Prostate gland (tissue), 2 donors: ENCODE data around the gene MIF. TPM values are rescaled to one million over a fixed set of nuclear protein-coding genes. Genes with fewer than 3 reads are reported as not detected.
"Not testable (repeated sequence)": the region's sequence is repeated elsewhere in the genome, so short reads cannot be mapped to it uniquely, and the experiment has no call there.

ENCODE experiments used
- DNase-seq: peaks from one replicate; pipeline ENCODE4 v3.0.0-alpha.2; 2019; ENCODE audit warnings: low spot score
- H3K27ac ChIP-seq, 2 donors: fragments of 200-600 bp; sonication (generic); 2 replicates each; pipeline ENCODE4 v1.5.1; 2017 to 2019
- H3K27me3 ChIP-seq: fragments of 200-600 bp; sonication (generic); replicated peaks from 2 replicates; pipeline ENCODE4 v1.5.1; 2019; ENCODE audit not compliant: insufficient read depth
- H3K36me3 ChIP-seq, 2 donors: fragments of 200-600 bp; sonication (generic); 1 replicate in 1 of 2; 2 replicates in 1 of 2; pipeline versions ENCODE4 v1.5.1 to v1.8.1; 2017 to 2019
- H3K4me1 ChIP-seq: fragments of 200-600 bp; sonication (generic); replicated peaks from 2 replicates; pipeline ENCODE4 v1.5.1; 2019
- H3K4me3 ChIP-seq, 2 donors: fragments of 200-600 bp; sonication (generic); 2 replicates each; pipeline ENCODE4 v1.5.1; 2017 to 2019
- H3K9me3 ChIP-seq: fragments of 200-600 bp; sonication (generic); 2 replicates; pipeline ENCODE4 v1.5.1; 2017
- POLR2A ChIP-seq: fragments of 450-650 bp; IDR thresholded peaks from one replicate; pipeline ENCODE4 v1.6.1; 2016; ENCODE audit warnings: antibody characterized with exemption, mild to moderate bottlenecking
- POLR2AphosphoS5 ChIP-seq: sonication (generic); formaldehyde crosslinking; IDR thresholded peaks from one replicate; pipeline ENCODE4 v1.6.1; 2017; ENCODE audit warnings: antibody characterized with exemption
- WGBS: methylation state at CpG from one replicate; pipeline ENCODE4 v1.1.5; 2018; 5-methylcytosine and 5-hydroxymethylcytosine counted together
- intact Hi-C: fragments of 100-400 bp; cut with DNase I; formaldehyde crosslinking; loops from one replicate; pipeline ENCODE4 v1.14.2; 2022
- total RNA-seq, 2 donors: library from RNA; depleted of rRNA; stranded (reverse); fragments of >200 nt; gene quantifications; one replicate each; pipeline ENCODE4 v1.1.0, GENCODE V29; 2016
- TF ChIP-seq, protein P1 (sequence below), 4 experiments: fragments of 200-600 bp in 2 of 4; fragments of 450-650 bp in 2 of 4; sonication (generic) in 2 of 4; IDR thresholded peaks; 1 replicate in 3 of 4; 2 replicates in 1 of 4; pipeline ENCODE4 v1.5.1; 2016 to 2019; ENCODE audit warnings: antibody characterized with exemption in 4 of 4, mild to moderate bottlenecking in 2 of 4, moderate library complexity in 2 of 4

The MIF gene
- total RNA-seq, 2 donors from 2014 or later: 501 to 587 TPM

DNA sequence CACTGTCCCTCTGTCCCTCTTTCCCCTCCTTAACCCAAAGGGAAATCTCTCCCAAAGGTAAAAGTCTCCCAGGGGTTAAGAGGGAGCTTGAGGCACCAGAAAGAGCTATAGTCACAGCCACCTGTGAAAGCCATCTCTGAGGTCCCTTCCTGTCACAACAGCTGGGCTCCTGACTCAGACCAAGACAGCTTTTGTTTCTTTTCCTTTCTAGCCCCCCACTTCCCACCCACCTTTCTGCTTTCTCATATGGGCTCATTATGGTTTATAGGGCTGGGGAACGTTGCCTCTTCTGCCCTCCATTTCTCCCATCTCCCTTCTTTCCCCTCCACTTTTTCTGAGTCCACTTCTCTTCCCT lies 19.1 kb downstream of the MIF start:
- intact Hi-C loops: no loop called here
- peak overlapping the region; percentile 43 to 50 for H3K4me3 ChIP-seq
- no peaks in the 10 kb centered on the region for H3K36me3 ChIP-seq
- H3K27ac ChIP-seq: peak overlapping the region; percentile 88
- no peak for DNase-seq
- whole genome bisulfite sequencing: 0% methylated on average over 1 of the region's 1 CpG
- no peak for TF ChIP-seq POLR2A
- H3K4me1 ChIP-seq: no peaks in the 10 kb centered on the region
- H3K27me3 ChIP-seq: no peaks in the 10 kb centered on the region
- H3K9me3 ChIP-seq: no peaks in the 10 kb centered on the region

DNA sequence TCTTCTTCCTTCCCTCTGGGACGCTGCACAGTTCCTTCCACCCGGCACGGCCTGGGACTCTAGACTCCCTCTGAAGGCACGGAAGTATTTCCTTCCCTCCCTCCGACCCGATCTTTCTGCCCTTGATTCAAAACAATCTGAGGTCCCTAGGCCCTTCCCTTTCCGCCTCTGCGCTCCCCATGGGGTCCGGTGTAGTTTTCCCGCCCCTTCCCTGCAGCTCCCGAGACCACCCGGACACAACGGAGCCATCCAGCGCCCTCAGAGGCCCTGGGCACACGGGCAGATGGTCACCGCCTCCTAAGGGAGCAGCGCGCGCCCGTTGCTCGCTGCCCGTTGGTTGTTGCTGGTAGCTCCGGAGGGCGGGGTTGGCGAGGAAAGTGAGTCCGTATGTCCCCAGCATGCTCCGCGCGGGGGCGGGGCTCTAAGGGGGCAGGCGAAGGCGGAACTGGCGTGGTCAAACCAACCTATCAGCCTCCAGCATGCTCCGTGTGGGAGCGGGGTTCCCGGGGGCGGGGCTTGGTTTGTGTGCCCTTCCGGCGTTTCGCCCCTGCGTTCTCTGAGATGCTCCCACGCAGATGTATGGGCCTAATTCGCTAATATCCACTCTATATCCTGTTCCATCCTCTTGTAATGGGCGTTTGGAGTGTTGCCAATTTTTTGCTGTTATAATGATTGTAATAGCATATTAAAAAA lies 19.6 kb downstream of the MIF start:
- no peaks in the 10 kb centered on the region for H3K27me3 ChIP-seq
- WGBS: under 1% methylated on average over 44 of the region's 44 CpGs
- peak; percentile 87 for TF ChIP-seq POLR2A
- peak; percentile 99 for TF ChIP-seq POLR2AphosphoS5
- TF ChIP-seq, protein P1, sequence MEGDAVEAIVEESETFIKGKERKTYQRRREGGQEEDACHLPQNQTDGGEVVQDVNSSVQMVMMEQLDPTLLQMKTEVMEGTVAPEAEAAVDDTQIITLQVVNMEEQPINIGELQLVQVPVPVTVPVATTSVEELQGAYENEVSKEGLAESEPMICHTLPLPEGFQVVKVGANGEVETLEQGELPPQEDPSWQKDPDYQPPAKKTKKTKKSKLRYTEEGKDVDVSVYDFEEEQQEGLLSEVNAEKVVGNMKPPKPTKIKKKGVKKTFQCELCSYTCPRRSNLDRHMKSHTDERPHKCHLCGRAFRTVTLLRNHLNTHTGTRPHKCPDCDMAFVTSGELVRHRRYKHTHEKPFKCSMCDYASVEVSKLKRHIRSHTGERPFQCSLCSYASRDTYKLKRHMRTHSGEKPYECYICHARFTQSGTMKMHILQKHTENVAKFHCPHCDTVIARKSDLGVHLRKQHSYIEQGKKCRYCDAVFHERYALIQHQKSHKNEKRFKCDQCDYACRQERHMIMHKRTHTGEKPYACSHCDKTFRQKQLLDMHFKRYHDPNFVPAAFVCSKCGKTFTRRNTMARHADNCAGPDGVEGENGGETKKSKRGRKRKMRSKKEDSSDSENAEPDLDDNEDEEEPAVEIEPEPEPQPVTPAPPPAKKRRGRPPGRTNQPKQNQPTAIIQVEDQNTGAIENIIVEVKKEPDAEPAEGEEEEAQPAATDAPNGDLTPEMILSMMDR (IDR thresholded peaks at IDR 0.05): no peak

DNA sequence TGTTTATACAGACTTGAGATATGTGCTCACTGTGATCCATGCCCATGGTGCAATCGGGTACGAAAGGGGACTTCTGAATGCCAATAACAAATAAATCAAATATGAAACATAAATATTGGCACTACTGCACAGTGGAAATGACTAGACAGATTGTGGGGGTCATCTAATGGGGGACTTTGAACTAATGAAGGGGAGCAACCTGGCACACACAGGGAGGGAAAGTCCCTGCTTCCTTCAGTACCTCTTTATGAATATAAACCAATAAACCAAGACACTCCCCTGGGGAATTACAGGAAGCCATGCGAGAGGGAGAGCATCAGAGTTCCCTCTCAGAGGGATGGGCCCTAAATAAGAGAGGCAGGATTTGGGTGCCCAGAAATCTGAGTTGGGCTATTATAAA lies 21.1 kb downstream of the MIF start:
- WGBS: 81% methylated on average over 3 of the region's 3 CpGs
- DNase-seq: no peak
- Histone ChIP-seq H3K36me3 (no peaks in the 10 kb centered on the region), H3K27ac (no peak overlapping the region), H3K27me3 (no peaks in the 10 kb centered on the region), H3K9me3 (no peaks in the 10 kb centered on the region), H3K4me1 (no peaks in the 10 kb centered on the region), H3K4me3 (no peak overlapping the region)
- TF ChIP-seq, protein P1 (IDR thresholded peaks at IDR 0.05): no peak
- TF ChIP-seq POLR2A (no peak), POLR2AphosphoS5 (no peak)
- intact Hi-C loops: no loop called here

More for the DNA sequence above, 19.6 kb downstream of the MIF start:
- Histone ChIP-seq H3K4me3 (peak overlapping the region; percentile 43 to 50), H3K36me3 (no peaks in the 10 kb centered on the region), H3K9me3 (no peaks in the 10 kb centered on the region), H3K27ac (peak overlapping the region; percentile 88), H3K4me1 (no peaks in the 10 kb centered on the region)
- DNase-seq: peak; percentile 99
- intact Hi-C loops: no loop called here

DNA sequence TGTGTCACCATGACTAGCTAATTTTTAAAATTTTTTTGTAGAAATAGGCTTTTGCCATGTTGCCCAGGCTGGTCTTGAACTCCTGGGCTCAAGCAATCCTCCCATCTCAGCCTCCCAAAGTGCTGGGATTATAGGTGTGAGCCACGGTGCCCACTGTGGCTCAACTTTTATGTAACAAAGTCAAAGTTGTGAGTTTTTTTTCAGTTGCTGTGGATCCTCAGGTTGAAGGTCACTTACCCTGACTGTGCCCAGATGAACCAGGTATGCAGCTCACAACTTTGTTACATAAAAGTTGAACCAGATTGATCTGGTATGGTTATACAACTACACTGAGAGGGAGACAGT lies 26.1 kb downstream of the MIF start:
- H3K27me3 ChIP-seq, H3K9me3 ChIP-seq, intact Hi-C loops, H3K27ac ChIP-seq, H3K36me3 ChIP-seq, H3K4me1 ChIP-seq, H3K4me3 ChIP-seq, DNase-seq: not testable (repeated sequence)
- 96% methylated on average over 1 of the region's 1 CpG for WGBS

DNA sequence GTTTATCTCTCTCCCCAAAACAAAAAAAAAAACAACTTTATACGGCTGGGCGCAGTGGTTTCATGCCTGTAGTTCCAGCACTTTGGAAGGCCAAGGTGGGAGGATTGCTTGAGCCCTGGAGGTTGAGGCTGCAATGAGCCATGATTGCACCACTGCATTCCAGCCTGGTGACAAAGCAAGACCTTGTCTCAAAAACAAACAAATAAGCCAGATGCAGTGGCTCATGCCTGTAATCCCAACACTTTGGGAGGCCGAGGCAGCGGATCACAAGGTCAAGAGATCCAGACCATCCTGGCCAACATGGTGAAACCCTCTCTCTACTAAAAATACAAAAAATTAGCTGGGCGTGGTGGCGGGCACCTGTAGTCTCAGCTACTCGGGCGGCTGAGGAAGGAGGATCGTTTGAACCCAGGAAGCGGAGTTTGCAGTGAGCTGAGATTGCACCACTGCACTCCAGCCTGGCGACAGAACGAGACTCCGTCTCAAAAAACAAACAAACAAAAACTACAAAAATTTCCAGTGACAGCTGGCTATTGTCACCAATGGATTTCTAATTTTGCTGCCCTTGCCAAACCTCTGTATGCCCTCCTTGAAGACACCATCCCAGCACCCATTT lies 27.5 kb downstream of the MIF start:
- H3K4me1 ChIP-seq, DNase-seq, H3K9me3 ChIP-seq, H3K4me3 ChIP-seq, H3K27me3 ChIP-seq, intact Hi-C loops, H3K27ac ChIP-seq, H3K36me3 ChIP-seq: not testable (repeated sequence)
- WGBS: 82% methylated on average over 13 of the region's 13 CpGs

DNA sequence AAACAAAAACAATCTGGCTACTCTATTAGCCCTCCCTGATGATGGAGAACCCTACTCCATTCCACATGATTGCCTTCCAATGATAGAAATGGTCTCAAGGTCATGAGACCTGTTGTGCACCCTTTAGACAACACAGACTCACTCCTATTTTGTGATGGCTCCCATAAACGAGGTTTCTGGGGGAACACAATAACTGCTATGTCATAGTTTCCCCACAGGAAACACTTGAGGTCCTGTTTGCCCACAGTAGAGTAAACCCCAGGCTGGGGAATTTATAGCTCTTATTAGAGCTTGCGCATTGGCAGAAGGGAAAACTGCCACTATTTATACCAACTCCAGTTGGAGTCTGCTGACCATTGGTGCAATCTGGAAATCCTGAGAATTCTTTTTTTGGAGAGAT lies 28.7 kb downstream of the MIF start:
- WGBS: 66% methylated on average over 2 of the region's 2 CpGs
- no peak overlapping the region for H3K27ac ChIP-seq
- no peaks in the 10 kb centered on the region for H3K27me3 ChIP-seq
- intact Hi-C loops: no loop called here
- TF ChIP-seq POLR2AphosphoS5 (no peak), POLR2A (no peak)
- TF ChIP-seq, protein P1 (IDR thresholded peaks at IDR 0.05): no peak
- H3K36me3 ChIP-seq: no peaks in the 10 kb centered on the region
- DNase-seq: no peak
- H3K4me3 ChIP-seq: no peak overlapping the region
- H3K4me1 ChIP-seq: no peaks in the 10 kb centered on the region
- no peaks in the 10 kb centered on the region for H3K9me3 ChIP-seq
